HG03135 (cell line): Measurements from ENCODE around the gene ANGEL1.
A peak's percentile ranks its signal among the peaks of the same experiment; 100 is the strongest.

Source experiments
- ATAC-seq: cut with Tn5 transposase; IDR thresholded peaks from one replicate; pipeline ENCODE4 v1.9.1; 2021; ENCODE audit warnings: mild to moderate bottlenecking, moderate library complexity; ENCODE audit not compliant: unreplicated experiment

Gene ANGEL1

DNA sequence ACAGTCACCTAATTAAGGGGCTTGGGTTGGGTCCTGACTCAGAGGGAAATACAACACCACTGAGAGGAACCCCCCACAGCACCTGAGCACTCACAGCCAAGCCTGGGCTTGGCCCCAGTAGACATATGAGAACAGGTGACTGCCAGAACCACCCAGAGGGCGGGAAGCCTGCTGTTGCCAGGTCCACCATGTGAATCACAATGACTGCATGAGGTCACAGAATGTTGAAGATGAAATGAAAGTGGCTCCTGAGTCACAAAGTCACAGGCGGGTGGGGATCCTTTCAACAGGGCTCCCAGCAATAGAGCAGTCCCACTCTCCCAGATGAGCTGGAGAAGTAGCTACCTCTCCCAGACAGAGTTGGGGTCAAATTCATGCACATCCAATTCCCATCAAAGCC, 13.4 kb upstream of the ANGEL1 start, which contains the start of gene LRRC74A:
Gene LRRC74A, plus strand, starts transcription at position 287 of the 400 bp plus-strand sequence. CDS start 290 bp downstream, outside the sequence.
- ATAC-seq: no peak

DNA sequence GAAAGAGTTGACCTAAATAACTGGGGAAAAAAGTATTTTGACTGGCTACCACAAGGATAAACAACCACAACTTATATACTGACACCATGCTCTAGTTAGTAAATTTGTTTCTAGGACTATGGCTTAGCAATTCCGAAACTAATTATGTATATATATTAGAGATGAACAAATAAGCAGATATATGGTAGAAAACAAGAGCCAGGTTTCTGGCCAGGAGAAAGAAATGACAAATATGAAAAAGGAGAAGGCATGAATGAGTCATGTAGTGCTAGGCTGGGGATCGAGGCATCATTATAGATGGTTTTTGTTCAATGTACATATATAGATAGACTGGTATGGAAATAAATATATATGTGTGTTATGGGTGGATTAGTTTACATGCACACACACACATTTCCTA, 8.0 kb upstream of the ANGEL1 start:
- no peak for ATAC-seq

DNA sequence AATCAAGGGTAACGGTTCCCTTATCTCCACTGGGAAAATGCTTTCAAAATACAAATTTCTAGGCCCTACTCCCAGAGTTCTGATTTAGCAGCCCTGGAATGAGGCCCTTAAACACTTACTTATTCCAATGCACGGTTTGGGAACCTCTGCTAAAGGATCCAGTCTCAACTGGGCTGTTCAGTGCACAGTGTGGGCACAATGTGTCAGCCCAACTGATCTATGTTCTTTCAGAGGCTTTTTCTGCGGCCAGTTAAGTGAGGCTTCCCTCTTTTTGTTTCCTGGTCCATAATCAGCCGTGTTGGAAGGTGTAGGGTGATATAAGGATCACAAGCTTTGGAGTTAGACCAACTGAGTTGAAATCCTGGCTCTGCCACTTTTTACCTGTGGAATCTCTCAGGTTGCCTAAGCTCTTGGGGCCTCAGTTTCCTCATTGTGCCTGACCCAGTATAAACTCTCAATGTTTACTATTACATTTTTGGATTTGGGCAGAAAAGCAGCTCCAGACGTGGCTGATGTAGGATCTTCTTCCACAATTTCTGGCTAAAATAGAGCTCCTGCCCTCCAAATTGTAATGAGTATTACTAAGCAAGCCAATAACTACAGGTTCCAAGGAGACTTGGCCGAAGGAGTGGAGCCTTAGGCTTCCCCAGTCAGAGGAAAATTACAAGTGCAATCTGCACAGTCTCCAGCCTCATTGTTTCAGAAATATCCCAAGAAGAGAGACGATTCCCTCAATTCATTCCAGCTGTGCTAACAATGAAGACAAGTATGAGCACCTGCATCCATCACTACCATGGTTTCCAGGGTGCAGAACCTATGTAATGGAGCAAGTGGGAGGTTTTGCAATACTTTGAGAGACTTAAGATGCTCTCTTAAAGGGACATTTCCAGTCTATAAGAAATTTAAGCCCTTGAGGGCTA, 2.3 kb upstream of the ANGEL1 start:
- no peak for ATAC-seq

DNA sequence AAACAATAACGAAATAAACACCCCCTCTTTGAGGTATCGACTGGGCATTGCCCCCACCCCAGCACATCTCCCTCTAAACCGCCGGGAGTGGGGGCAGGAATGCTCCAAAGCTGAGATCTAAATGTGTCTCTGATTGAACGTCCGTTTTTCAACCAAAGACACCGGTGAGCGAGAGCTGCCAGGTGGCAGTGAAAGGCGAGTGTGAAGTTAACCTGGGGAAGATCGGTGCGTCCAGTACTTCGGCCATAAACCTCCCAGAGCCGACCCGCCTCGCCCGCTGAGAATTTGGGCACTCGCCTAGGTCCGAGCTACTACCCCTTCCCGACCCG, 625 bp downstream of the ANGEL1 start:
- no peak for ATAC-seq

DNA sequence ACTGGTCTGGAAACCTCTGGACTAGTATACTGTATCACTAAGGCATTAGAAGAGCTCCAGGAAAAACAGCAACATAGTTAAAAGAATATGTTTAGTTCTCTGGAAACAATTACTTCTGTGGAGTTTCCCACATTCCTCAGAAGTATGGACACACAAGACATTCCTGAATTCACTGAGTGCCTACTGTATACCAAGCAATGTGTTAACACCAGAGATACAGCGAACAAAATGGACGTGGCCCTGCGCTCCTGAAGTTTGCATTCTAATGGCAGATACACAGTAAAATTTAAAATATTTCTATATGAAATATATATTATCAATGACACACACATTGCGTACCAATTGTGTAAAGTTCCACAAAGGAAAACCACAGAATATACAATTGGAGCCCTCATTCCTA, 1.1 kb downstream of the ANGEL1 start:
- no peak for ATAC-seq

DNA sequence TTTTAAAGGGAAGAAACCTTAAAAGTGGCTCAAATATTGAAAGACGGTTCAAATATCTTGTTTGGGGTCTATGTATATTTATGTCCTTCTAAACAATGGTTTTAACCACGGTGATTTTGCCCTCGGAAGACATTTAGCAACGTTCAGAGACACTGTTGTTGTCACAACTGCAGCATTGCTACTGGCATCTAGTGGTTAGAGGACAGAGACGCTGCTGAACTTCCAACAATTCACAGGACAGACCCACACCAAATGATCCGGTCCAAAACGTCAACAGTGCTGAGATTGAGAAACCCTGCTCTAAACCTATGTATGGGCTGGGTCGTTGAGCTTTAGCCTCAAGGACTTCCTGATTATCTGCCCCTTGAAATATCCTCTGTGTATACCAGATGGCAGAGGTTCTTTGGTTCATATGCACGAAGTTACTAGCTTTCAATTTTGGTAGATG, 1.7 kb downstream of the ANGEL1 start:
- ATAC-seq: no peak

DNA sequence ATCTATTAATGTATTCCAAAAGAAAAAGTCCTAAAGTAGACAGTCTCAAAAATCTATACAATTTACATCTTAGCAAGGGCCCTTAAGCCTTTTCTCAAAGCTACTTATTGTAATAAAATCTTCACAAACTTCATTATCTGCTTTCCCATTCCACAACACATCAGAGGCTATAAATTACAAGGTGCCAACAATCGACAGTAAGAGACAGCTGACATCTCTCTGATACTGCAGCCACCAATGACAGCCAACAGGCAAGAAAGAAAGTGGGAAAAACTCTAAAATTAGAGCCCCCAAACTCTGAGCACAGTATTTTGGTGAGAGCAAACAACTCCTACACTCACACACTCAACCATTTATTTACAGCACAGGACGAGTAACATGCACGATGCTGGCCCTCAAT, 2.2 kb downstream of the ANGEL1 start:
- no peak for ATAC-seq

DNA sequence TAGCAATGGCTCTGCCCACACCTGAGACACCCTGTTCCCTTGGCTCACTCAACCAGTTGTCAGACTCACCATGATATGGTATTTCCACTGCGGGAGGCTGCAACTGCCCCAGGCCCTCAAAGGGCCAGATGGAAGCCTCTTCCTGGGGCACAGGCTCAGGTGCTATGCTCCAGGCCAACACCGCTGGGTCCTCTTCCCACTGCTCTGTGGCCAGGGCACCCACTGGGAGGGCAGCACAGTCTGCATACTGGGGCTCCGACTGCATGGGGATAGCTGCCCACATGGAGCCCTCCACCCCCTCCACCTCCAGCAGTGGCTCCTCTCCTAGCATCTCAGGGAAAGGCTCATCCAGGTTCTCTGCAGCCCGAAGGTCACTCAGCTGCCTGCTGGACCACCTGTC, 3.7 kb downstream of the ANGEL1 start:
- ATAC-seq: no peak

DNA sequence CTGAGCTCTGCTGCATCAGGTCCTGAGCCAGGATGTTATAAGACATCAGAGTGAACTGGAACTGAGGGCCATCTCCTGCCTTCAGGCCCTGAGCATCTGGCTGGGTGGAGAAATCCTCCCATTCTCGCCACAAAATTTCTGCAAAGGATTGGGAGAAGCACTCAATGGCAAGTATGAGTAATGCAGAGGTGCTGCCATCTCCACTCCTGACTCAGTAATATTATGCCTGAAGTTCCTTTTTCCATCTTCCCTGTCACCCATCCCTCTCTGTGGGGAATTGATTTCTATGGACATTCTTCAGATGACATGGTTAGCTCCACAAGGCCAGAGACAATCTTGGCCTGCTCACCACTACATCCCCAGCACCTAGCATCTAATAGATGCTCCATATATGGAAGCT, 4.7 kb downstream of the ANGEL1 start:
- no peak for ATAC-seq

DNA sequence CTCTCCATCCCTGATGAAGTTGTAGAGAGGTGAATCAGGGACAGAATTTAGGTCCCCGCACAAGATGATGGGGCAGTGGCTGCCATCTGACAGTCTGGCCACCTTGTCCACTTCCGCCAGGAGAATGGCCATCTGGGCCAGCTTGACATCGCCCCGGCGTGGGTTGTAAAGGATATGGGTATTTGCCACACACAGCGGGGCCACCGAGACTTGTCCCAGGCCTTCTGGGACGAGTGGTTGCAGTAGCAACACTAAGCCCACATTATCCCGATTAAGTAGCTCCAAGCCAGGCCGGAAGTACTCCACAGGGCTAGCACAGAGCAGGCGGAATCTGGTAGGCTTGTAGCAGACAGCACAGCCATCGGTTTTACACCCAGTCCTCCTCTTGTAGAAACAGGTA, 6.2 kb downstream of the ANGEL1 start:
- no peak for ATAC-seq

DNA sequence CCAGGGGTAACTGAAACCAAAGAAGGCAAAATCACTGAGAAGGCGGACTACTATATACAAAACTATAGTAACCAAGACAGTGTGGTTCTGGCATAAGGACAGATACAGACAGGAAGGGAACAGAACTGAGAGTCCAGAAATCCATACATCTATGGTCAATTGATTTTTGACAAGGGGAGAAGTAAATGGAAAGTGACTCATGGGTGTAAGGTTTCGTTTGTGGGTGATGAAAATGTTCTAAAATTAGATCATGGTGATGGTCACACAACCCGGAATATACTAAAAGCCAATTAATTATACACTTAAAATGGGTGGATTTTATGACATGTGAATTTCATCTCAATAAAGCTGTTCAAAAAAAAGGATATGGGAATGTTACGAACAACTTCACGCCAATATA, 18.7 kb downstream of the ANGEL1 start:
- no peak for ATAC-seq

DNA sequence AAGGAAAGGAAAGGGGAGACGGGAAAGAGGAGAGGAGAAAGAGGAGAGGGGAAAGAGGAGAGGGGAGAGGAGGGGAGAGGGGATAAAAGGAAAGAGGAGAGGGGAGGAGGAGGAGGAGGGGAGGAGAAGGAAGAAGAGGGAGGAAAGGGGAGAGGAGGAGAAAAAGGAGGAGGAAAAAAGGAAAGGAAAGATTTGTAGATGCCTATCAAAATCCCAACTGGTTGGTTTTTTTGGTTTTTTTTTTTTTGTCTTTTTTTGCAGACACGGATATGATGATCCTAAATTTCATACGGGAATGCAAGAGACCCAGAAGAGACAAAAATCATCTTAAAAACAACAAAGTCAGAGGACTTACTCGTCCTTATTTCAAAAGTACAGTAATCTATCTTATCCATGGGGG, 19.4 kb downstream of the ANGEL1 start:
- ATAC-seq: no peak

DNA sequence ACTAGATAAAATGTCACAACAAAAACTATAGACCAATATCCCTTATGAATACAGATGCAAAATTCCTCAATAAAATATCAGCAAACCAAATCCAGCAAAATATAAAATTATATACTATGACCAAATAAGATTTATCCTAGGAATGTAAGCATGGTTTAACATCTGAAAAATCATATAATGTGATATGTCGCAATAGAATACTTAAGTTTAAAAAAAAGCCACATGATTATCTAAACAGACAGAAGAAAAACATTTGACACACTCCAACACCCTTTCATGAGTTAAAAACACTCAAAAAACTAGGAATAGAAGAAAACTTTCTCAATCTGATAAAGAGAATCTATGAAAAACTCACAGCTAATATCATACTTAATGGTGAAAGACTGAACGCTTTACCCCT, 20.3 kb downstream of the ANGEL1 start:
- no peak for ATAC-seq

DNA sequence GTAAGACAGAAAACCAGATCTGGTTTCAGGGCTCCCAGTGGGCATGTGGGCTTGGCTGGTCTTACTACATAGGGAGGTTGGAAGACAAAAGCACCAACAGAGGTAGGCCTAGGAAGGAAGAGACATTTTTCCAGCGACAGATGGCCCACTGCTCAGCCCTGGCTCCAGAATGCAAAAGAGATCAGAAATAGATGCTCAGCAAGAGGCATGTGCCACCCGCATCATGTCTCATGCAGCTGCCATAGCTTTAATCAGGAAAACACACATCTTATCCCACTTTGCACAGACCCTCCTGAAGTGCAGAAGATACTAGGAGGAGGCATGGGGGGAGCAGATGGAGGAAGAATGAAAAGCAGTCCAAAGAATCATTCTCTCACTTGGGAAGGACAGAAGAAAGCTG, 26.1 kb downstream of the ANGEL1 start:
- ATAC-seq: no peak

DNA sequence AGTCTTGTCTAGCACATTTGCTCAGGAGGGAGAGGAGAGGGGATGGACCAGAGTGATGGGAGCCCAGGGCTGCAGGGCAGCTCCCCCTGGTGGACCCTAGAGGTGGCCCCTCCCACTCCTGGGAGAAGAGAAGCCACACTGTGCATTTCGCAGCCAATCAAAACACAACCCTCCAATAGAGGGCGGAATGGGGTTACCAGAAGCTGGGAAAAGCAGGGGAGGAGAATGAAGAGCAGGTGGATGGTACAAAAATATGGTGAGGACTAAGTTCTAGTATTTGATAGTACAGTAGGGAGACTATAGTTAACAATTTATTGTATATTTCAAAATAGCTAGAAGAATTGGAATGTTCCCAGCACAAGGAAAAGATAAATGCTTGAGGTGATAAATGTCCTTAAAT, 27.8 kb downstream of the ANGEL1 start:
- ATAC-seq: peak; percentile 68

DNA sequence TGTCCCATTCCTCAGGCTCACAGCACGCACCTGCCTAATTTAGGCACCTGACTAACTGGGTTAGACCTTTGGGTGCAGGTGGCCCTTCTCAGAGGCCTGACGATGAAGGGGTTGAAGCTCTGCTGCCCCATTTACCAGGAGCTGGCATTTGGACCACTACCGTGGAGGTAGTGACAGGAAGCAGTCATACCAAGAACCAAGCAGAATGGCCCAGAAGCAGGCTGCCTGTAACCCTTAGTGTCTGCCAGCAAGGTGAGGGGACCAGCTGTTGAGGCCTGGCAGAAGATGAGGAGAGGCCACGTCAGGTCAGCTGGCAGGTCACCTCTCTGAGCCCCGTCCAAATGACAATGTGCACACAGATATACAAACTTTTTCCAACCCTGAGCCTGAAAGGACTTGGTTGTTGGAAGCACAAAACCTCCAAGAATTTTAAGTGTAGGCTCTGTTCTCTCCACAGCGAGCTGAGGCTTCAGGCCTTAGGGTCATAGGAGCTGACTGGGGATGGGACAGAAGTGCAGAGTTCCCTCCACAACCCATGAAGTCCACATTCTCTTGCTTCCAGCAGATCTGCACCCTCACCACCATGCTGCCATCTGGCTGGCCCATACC, 28.3 kb downstream of the ANGEL1 start:
- ATAC-seq: no peak

DNA sequence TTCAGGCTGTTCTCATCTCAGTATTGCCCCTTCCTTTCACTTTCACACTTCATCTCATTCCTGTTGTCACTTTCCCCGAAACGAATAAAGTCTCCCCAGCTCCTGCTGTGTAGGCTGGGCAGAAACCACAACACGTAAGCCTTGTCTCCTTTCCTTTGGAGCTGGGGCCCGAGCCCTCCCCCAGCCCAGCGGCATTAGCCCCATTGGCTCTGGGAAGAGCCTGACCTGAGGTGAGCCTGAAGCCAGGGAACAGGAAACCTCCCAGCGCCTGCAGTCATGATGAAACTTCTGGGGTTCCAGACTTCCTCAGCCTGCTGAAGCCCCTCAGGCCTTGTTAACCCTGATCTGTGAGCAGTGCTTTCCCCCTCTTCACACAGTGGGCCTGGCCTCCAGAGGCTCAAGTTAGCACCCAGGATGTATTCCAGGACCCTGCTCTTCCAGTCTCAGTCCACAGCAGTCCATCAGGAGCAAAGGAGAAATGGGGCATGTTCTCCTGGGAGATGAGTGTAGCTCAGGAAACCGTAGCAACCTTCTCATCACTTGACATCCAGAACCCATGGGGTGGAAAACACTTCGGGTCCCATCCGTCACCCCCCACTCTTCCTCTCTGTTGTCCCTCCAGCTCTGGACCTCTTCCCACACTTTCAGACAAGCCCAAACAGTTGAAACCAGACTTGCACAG, 29.7 kb downstream of the ANGEL1 start:
- no peak for ATAC-seq

DNA sequence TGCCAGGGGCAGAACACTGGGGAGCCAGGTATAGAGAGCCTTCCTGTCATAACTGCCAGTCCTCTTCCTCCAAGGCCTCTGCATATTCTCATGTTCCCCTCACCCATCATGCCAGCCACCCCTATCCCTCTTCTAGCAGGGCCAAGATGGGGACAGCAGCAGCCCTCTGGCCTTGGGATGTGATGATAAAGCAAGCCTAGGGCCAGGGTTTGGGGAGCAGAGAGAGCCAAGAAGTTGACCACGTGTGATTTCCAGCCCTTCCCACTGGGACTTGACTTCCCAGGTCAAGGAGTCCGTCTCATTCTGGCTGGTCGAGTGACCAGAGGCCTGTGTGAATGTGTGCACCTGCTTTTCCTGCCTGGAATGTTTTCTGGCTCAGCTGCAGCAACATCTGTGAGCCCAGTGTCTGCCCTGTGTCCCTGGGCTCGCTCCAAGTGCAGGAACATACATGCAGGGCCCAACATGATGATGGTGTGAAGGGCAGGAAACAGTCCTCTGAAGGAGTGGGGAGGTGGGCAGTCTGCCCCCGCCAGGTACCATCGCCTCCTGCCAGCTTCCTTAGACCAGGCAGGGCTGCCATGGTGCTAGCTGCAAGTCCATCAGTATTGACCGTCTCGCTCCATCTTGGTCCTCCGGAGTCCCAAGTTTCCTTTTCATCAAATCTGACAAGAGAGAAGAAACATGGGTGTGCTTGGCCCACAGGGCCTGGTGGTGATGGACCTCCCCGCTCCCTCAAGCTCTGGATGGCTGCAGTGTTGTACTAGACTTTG, 30.4 kb downstream of the ANGEL1 start:
- no peak for ATAC-seq

DNA sequence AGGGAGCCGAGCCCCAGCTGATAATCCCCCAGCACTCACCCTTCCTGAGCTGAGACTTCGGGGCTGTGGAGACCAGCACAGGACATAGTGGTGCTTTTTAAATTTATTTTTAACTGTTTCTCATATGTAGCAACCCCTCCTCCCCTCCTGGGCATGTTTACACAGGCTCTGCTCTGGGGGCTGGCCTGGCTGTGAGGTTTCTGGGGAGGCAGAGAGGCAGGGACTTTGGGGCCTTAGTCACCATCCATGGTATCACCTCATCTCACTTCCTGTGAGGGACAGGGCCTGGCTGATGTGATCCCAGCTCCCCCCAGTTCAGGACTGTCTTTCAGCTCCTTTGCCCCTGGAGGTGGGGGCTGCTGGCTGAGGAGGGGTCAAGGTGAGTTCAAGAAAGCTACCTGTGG, 31.0 kb downstream of the ANGEL1 start:
- ATAC-seq: no peak

DNA sequence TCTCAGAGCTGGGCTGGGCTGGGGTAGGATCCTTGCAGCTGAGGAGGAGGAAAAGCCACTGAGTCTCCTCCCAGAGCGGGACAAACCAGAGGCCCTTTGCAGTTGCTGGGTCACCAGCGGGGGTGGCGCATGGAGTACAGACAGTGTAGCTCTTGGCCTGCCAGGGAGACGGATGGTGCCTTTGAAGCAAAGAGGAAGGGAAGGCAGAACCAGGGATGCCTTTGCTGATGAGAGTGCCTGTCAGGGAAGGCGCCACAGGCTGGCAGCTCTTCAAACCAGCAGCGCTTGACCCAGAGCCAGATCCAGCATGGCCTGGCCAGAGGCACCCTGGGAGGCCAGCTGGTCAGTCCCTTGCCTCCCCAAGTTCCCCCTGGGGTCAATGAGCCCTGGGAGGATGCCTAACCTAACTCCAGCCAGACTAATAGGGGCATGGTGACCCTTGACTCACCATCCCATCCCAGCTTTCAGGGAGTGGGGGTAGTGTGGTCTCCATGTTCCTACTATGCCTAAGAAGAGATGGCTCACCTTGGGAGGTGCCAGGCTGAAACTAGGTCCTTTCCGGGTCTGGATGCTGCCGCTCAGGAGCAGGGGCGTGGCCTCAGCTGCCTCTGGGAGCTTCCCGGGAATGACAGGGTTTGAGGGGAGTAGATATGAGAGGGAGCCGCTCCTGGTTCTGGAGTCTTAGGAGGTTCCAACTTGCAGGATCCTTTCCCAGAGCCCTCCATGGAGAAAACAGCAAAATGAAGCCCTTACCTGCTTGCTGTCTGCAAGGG, 31.6 kb downstream of the ANGEL1 start:
- ATAC-seq: no peak
